Activated CD8-positive, alpha-beta memory T cell treated with anti-CD3 and anti-CD28 coated beads, Interleukin-2, amount 50 U/mL, for 1 hour (primary cell): ENCODE data around the gene CTNNA2.

Source experiments
- DNase-seq: peaks from one replicate; pipeline ENCODE4 v3.0.0-alpha.2; 2020; ENCODE audit errors: extremely low read depth

The CTNNA2 gene

DNA sequence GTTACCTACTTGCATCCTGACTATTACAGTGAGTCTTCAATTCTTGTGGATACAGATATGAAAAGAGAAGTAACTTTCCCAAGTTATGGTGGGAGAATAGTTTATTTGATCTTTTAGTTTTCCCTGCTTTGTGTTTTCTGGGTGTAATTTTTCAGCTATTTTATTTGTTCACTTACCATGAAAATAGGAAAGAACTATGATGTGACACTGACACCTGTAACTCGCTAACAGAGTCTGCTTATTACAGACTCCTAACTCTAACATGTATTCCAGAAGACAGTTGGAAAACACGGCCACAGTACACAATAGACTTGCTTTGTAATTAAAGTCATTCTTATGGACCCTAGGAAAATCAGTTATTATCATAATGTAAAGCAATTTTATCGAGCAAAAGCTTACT lies 468.5 kb downstream of the CTNNA2 start:
- DNase-seq, result no peak

DNA sequence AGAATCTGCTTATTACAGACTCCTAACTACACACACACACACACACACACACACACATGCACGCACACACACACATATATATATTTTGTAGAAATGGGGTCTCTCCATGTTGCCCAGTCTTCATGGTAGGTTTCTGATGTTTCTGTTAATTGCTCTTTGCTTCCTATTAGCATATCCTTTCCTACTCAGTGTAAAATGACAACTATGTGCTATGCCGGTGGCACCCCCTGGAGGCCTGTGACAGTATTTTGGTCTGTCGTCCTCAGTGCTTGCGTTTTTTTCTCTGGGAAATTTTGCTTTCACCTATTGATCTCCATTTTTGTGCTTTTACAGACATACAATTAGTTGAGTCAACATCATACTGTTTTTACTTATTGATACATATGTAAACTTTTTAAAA lies 469.6 kb downstream of the CTNNA2 start:
- no peak for DNase-seq

DNA sequence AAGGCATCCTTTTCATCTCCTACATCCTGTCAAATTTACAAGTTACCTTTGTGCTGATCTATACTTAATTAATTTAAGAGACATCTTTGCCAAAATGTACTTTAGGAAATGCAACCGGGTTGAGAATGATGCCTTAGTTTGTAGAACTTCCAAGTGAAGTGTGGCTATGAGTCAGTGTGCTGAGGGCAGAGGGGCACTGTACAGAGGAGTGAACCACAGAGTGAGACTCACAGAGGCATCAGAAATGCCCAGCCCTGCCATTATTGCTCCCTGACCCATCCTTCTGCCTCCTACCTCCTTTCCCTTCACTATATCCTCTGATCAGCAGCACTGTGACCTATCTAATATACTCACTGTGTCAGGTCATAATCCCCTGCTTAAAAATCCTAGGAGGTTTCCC lies 471.6 kb downstream of the CTNNA2 start:
- DNase-seq, result no peak

DNA sequence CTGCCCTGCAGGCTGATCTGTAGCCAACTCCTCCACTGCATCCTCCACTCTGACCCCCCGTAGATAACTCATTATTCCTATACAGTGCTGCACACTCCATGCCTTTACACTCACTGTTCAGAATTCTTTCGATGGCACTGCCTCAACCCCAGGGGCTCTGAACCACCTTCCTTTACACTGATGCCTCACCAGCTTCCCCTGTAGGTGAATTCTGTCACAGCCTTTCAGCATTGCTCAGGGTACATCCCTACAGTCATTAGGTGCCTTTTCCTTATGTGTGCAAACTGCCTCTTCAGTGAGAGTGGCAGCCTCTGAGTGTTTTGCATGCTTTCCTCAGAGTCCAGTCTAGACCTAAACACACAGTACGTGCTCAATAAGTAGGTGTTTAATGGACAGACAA lies 472.3 kb downstream of the CTNNA2 start:
- DNase-seq, result no peak

DNA sequence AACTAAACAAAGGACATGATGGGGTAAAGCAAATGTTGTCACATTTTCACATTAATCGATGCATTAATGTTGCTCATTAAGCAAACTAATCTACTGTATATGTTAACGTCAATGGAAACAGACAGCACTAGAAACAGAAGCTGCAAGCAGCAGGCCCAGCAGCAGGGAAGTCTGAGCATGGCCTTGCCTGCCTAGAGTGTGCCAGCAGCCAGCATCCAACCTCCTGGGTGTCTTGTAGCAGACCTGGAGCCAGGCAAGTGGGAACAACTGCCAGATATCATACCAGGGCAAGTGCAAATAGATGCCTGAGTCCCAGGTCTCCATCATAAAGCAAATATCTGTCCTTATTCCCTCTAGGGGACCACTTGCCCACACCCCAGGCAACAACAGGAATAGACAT lies 472.7 kb downstream of the CTNNA2 start:
- DNase-seq, result no peak

DNA sequence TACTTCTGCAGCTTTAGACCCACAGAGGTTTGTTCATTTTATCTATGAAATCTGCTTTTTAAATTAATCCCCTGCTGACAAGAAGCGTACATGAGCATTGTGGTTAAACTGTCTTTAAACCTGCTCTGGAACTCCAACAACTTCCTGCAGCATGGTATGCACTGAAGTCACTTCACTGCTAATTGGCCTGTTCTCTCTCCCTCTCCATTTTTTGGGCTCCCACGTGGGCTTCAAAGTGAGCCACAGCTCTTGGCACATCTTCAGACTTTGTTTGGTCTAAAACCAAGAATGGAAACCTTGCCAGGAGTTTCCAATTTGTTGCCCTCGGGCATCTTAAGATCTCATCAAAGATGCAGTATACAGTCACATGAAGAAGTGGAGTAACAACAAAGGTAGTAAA lies 480.3 kb downstream of the CTNNA2 start:
- no peak for DNase-seq

DNA sequence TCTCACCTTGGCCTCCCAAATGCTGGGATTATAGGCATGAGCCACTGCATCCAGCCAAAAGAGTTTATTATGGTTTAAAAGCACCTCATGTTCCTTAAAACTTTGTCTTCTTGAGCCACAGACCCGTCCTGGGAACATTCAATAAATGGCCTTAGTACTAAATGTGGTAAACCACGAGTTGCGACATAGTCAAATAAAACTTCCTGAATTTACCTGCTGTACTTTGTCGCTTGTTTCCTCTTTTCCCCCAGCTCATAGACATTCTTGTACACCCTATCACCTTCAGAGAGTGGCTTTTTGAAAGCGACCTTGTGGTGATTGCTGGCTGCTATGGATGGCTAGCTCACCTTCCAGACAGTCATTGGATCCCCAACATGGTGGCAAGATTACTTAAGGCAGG lies 481.3 kb downstream of the CTNNA2 start:
- DNase-seq, result no peak

DNA sequence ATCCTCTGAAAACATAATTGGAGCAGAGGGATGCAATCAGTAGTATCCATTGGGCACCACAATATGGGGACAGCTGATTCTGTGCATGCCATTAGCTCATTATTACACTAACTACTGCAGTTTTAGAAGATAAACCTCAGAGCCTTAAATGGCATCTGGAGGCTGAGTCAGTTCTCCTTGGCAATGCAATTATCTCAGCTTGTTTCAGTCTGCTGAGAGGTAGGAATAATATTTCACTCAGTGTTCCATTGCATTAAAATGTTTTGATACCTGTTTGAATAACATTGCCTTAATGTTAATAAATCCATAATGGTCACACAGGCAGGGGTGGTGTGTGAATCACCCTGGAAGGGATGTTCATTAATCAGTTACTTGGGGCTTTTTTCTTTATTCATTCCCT lies 482.1 kb downstream of the CTNNA2 start:
- DNase-seq, result no peak

DNA sequence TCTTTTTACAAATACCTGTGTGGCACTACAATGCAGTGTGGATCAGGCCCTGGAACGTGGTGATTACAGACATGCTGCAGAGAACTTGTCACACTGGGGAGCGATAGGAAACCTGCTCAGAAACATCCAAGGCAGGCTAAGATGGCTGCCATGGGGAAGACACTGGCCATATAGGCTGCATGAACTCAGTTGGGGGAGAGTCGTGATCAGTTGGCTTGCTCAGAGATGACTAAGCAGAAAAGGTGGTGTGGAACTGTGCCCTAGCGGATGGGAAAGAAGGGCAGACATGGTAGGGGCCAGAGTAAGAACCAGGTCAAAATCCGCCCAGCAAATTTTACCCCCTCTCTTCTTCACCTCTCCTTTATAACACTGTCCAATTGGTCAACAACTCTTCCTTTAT lies 483.9 kb downstream of the CTNNA2 start:
- no peak for DNase-seq

DNA sequence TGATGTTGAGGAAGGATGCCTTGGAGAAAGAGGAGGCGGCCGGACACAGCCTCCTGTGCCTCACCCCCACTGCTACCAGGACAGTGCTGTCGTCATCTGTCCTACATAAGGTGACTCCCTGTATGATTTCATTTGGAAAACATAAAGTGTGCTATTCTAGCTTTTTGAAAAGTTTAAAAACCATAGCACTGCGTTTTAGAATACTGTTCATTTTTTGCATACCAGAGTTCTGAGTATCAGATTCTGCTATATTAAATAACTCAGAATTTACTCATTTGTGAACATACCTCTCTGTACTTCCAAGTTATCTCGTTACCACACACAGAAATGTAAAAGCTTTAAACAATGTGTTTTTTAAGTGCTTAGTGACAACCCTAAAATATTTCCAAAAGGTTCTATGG lies 488.9 kb downstream of the CTNNA2 start:
- no peak for DNase-seq

DNA sequence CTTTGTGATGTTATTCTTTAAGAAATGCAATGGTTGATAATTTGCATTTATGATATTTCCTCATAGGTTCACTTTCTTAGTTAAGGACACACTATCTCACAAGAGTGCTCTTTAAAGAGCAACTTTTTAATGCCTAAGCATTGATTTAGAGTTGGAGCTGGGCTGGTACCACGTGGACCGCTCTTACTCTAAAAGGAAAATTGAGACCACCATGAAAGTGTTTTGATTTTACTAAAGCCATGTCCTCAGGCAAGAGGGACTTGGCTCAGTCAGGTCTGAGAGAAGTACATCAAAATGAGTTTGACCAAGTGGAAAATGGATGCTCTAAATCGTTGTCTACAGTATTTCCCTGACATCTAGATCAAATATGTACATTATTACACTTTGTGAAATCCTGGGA lies 489.3 kb downstream of the CTNNA2 start:
- no peak for DNase-seq

DNA sequence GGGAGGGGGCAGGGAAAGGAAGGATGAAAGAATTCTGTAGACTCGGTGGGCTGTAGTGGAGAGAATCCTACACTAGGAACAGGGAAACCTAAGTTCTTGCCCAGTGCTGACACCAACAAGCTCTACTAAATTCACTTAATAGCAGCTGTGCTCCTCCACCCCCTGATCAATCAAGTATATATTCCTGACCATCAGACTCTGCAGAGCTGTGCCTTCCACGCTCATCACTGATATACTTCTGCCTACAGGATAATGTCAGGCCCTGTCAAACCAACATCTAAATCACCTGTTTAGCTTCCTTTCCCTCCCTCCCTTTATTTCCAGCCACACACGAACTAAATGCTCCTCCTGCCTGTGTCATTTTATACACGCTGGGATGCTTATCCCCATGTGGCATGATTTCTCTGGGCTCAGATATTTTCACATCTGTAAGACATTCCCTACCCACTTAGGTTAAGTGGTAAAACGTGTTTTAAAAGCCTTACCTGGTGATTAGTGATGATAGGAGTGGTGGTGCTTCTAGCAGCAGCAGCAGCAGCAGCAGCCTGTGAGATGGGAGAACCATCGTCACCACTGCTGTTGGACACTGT lies 489.8 kb downstream of the CTNNA2 start:
- no peak for DNase-seq

DNA sequence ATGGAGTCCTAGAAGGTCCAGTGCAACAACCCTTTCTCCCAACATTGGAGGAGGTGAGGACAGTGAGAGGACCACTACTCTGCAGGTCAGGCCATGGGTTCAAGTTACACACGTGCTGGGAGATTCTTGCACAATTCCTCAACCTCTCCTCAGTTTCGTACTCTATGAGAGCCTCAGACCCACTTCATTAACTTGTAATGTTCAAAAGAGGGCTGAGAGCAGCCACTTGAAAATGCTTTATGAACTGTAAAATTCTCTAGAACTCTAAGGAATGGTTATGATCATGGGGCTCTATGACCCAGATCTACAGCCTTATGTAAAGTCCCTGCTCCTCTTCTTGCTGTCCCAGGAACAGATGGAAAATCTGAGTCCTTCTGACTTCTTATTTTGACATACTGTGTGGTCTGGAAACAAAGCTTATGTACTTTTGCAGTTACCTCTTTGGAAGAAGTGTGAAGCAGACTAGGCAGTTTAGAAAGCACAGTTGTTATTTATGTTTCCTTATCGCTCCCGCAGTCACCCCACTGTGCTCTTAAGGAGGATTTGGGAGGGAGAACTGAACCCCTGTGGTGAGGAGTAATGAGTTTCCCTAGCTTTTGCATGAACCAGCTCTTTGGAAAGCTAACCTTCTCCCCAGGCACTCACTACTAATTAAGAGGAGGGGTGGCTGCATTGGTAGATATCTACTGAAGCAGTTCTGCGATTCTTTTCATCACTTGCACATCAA lies 495.1 kb downstream of the CTNNA2 start:
- DNase-seq, result no peak

DNA sequence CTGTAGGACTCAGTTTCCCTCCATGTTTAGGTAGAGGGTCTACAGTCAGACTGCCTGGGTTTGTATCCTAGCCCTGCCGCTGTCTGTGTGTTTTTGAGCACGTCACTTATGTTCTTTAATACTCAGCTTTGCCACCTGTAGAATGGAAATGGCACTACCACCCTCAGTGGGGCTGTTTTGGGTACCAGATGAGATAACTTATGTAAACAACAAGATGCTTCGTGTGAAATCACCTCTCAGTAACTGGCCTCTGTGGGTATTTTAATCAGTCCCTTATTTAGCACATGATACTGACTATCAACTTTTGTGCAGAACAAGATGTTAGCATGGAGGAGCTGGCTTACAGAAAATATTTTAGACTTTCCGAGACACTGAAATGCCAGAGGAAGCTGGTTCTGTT lies 495.7 kb downstream of the CTNNA2 start:
- no peak for DNase-seq

DNA sequence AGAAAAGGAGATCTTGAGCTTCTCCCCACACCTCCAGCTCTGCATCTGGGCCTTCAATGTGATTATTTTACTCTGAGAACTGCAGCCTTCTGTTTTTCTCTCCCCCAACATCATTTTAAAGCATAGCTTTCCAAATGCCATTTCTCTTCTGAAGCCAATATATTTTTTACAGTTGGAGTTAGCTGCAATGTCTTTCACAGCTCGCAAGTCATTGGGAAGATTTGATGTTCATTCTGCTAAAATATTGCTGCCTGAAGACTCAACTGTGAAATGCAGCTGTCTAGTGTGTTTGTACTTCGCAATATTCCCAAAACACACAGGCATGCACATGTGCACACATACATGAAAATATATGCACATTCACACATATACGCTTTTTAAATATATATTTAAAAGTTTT lies 496.4 kb downstream of the CTNNA2 start:
- no peak for DNase-seq

DNA sequence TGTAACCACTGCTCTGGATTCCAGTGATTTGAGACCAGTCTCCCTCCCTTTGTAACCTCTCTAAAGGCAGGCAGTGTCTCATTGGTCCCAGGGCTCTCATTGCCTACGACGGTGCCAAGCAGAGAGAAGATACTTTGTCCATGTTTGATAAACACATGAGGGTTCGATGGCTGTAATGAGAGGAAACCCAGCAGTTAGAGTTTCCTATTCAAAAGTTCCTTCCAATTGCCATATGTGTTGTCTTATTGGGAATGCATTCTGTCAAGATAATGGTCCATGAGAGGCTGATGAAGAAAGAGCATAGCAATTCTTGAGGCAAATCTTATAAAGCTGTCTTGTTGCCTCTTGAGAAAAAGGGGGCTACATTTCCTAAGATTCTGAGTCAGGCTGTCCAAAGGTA lies 499.2 kb downstream of the CTNNA2 start:
- no peak for DNase-seq

DNA sequence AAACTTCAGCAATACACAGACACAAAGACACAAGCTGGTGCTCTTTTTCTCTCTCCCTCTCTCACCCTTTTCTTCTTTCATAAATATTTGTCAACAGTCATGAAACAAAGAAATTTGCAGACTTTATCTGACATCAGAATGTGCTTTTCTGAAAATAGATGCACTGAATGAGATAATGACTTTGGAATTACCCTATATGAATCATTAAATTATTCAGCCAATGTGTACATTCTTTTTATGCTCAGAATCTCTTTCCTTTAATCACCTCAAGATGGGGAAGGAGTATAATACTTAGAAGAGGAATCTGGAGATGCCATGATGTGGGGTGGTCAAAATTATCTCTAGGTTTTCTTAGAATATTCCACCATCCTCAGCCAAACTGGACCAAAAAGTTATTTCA lies 501.8 kb downstream of the CTNNA2 start:
- DNase-seq, result no peak

DNA sequence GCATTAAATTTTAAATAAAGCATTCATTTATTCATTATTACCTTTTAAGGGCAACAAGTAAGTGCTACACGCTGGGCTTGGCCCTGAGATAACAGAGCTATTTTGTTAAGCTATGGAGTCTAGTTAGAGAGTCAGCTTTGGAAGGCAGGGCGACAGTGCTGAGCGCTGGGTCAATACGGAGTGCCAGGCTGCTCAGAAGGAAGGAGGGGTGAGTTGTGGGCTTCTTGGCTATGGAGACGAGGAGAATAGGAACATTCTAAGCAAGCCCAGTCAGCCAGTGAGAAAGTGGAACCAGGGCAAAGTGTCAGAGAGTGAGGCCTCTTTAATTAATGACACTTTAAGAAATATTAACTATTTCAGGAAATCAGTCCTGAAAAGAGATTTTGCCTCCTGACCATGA lies 503.3 kb downstream of the CTNNA2 start:
- no peak for DNase-seq

DNA sequence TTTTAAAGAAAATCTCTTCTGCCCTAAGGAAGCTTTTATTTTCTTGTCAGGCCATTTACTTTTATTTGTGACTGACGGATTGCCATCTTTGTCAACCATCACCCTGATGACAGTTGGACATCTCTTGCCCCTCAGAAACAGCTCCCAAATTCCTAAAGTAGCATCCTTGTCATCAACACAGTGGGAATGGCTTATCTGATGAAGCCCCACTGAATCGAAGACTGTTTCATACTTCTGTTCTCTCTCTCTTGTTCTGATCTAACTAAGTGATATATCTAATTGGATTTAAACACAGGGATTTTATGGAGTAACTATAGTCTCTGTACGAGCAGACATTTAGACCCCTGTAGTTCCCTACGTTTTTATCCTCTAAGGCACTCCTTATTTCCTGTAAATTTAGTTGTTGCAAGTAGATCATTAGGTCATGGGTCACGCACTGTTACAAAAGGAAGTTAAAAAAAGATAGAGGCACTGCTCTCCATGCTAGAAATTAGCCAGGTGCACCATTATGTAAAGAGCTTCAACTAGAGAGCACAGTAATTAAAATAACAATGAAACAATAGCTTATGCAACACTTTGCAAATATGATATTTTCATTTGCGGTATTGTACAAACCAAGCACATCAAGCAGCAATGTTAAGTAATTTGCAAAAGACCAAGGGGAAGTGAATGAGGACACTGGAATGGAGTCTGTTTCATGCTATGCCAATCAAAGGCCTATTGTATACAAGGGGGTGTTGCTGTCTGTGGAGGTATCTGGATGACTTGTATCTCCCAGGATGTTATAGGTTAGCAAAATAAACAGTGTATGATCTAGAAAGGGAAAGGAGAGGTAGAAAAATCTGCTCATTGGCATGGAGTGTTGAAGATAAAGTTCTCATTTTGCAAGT lies 507.0 kb downstream of the CTNNA2 start:
- no peak for DNase-seq

DNA sequence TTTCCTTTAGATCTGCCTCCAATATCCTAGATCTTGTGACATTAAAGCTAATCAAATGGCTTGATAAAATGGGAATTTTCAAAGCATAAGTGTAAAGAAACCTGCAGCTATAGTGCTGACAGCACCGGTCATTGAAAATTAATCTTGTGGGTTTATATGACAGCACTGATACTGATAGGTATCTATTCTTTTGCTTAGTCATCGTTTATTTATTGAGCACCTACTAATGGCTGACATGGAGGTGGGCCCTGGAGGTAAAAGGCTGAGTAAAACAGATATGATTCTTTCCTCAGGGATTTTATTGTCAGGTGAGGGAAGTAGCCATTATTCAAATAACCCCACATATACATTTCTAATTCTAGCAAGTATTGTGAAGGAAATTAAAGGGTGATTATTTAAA lies 509.2 kb downstream of the CTNNA2 start:
- no peak for DNase-seq

DNA sequence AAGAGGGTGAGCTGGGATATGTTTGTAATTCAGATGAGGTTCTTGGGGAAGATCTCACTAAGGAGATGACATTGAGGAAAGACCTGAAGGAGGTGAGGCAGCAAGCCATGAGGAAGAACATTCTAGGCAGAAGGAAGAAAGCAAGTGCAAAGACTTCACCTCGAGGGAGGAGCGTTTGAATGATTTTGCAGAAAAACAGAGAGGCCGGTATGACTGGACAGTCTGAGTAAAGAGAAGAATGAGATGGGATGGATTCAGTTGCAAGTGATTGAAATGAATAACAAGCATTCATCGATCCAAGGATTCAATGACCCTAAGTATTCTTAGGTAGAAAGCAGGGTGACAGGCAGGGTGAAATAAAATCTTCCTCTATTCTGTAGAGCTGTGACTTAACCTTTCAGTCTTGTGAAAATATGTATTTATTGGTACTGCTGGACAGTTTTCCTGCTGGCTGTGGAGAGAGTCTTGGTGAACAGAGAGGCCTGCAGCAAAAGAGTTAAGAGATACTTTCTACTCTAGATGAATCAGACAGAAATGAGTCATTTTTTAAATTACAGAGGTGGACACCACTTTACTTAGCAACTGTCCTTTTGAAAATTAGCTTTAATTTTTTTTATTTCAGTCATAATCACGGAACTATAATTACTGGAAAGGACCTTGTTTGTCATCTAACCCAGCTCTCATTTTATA lies 513.3 kb downstream of the CTNNA2 start:
- DNase-seq, result no peak

DNA sequence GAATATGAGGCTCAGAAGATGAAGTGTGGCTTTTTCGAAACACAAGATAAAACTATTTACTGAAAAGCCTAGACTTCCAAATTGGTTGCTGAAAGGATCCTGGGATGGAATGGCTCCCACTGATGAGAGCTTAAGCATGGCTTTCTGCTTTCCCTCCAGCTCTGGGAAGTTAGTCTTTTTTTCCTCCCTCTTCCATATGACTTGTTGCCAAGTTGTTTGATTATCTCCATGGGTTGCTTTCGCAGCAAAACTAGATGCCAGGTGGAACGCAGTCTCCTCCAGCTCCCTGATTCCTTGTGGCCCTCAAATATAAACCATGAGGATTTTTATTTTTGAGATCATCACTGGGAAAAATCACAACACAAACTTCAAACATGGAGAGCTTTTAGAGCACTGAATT lies 515.2 kb downstream of the CTNNA2 start:
- no peak for DNase-seq
